ENCODE measurements around the gene APH1B. TPM values are rescaled to one million over a fixed set of nuclear protein-coding genes. Genes with fewer than 3 reads are reported as not detected.

The APH1B gene
- total RNA-seq, 1 donor: 17.7 TPM

- H3K27ac ChIP-seq (ENCODE audit: low read depth, low read length): no peak overlapping the region
- H3K4me1 ChIP-seq (ENCODE audit: insufficient read depth, low read length): no peaks in the 10 kb centered on the region
- TF ChIP-seq, protein P1, sequence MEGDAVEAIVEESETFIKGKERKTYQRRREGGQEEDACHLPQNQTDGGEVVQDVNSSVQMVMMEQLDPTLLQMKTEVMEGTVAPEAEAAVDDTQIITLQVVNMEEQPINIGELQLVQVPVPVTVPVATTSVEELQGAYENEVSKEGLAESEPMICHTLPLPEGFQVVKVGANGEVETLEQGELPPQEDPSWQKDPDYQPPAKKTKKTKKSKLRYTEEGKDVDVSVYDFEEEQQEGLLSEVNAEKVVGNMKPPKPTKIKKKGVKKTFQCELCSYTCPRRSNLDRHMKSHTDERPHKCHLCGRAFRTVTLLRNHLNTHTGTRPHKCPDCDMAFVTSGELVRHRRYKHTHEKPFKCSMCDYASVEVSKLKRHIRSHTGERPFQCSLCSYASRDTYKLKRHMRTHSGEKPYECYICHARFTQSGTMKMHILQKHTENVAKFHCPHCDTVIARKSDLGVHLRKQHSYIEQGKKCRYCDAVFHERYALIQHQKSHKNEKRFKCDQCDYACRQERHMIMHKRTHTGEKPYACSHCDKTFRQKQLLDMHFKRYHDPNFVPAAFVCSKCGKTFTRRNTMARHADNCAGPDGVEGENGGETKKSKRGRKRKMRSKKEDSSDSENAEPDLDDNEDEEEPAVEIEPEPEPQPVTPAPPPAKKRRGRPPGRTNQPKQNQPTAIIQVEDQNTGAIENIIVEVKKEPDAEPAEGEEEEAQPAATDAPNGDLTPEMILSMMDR (IDR thresholded peaks at IDR 0.05; ENCODE audit: extremely low read depth, low read depth, low read length): no peak
- peaks cover 47% of the 10 kb centered on the region for H3K36me3 ChIP-seq (ENCODE audit: insufficient read depth, low read length)
- no peak overlapping the region for H2AFZ ChIP-seq (ENCODE audit: low read length)
- H3K4me3 ChIP-seq (ENCODE audit: insufficient read depth, low read length): no peak overlapping the region
- no peaks in the 10 kb centered on the region for H3K79me2 ChIP-seq (ENCODE audit: insufficient read depth, low read length)
- no peak for DNase-seq (ENCODE audit: insufficient read length, low spot score, missing footprints)
- H3K9me3 ChIP-seq (ENCODE audit: low read depth, low read length): no peaks in the 10 kb centered on the region
- H3K27me3 ChIP-seq (ENCODE audit: insufficient read depth, low read length): no peaks in the 10 kb centered on the region
- H4K20me1 ChIP-seq (ENCODE audit: insufficient read depth, low read length): no peaks in the 10 kb centered on the region
- no peak overlapping the region for H3K4me2 ChIP-seq (ENCODE audit: insufficient read depth, low read length)
These were observed 22.7 kb downstream of the APH1B start for GRCh38 chr15:63299943-63300575.

DNA sequence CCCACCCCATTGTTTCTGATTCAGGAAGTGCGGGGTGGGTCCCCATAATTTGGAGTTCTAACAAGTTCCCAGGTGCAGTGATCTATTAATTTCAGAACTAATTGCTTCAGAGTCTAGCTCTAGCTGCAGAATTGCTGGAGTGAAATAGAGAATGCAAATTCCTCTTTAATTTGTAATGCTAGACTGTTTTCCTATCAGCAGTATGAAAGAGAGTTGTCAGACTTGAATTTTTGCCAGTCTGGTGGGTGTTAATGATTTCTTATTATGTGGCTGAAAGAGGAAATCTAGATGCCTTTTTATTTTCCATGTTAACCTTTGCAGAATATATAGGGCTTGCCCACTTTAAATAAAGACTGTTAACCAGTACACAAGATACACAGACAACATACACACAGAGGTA lies 23.7 kb downstream of the APH1B start:
- Histone ChIP-seq H3K27me3 (ENCODE audit: insufficient read depth, low read length) (no peaks in the 10 kb centered on the region), H3K4me3 (ENCODE audit: insufficient read depth, low read length) (no peak overlapping the region), H3K4me2 (ENCODE audit: insufficient read depth, low read length) (no peak overlapping the region), H3K4me1 (ENCODE audit: insufficient read depth, low read length) (no peaks in the 10 kb centered on the region), H3K9me3 (ENCODE audit: low read depth, low read length) (no peaks in the 10 kb centered on the region), H3K79me2 (ENCODE audit: insufficient read depth, low read length) (no peaks in the 10 kb centered on the region), H2AFZ (ENCODE audit: low read length) (no peak overlapping the region), H3K27ac (ENCODE audit: low read depth, low read length) (no peak overlapping the region), H4K20me1 (ENCODE audit: insufficient read depth, low read length) (no peaks in the 10 kb centered on the region), H3K36me3 (ENCODE audit: insufficient read depth, low read length) (peaks cover 54% of the 10 kb centered on the region)
- DNase-seq (ENCODE audit: insufficient read length, low spot score, missing footprints): no peak
- TF ChIP-seq, protein P1 (IDR thresholded peaks at IDR 0.05; ENCODE audit: extremely low read depth, low read depth, low read length): no peak

GRCh38 chr15:63305260-63305659 lies 27.9 kb downstream of the APH1B start:
- no peak overlapping the region for H3K27ac ChIP-seq (ENCODE audit: low read depth, low read length)
- peaks cover 46% of the 10 kb centered on the region for H3K36me3 ChIP-seq (ENCODE audit: insufficient read depth, low read length)
- TF ChIP-seq, protein P1 (IDR thresholded peaks at IDR 0.05; ENCODE audit: extremely low read depth, low read depth, low read length): no peak
- H3K4me1 ChIP-seq (ENCODE audit: insufficient read depth, low read length): no peaks in the 10 kb centered on the region
- no peak overlapping the region for H3K4me3 ChIP-seq (ENCODE audit: insufficient read depth, low read length)
- no peaks in the 10 kb centered on the region for H3K79me2 ChIP-seq (ENCODE audit: insufficient read depth, low read length)
- H4K20me1 ChIP-seq (ENCODE audit: insufficient read depth, low read length): no peaks in the 10 kb centered on the region
- no peak overlapping the region for H2AFZ ChIP-seq (ENCODE audit: low read length)
- no peaks in the 10 kb centered on the region for H3K27me3 ChIP-seq (ENCODE audit: insufficient read depth, low read length)
- H3K9me3 ChIP-seq (ENCODE audit: low read depth, low read length): no peaks in the 10 kb centered on the region
- H3K4me2 ChIP-seq (ENCODE audit: insufficient read depth, low read length): no peak overlapping the region
- DNase-seq (ENCODE audit: insufficient read length, low spot score, missing footprints): no peak

GRCh38 chr15:63306492-63307073 lies 29.2 kb downstream of the APH1B start:
- Histone ChIP-seq H3K79me2 (ENCODE audit: insufficient read depth, low read length) (no peaks in the 10 kb centered on the region), H3K9me3 (ENCODE audit: low read depth, low read length) (no peaks in the 10 kb centered on the region), H3K4me1 (ENCODE audit: insufficient read depth, low read length) (no peaks in the 10 kb centered on the region), H2AFZ (ENCODE audit: low read length) (no peak overlapping the region), H3K4me2 (ENCODE audit: insufficient read depth, low read length) (no peak overlapping the region), H3K27ac (ENCODE audit: low read depth, low read length) (no peak overlapping the region), H3K27me3 (ENCODE audit: insufficient read depth, low read length) (no peaks in the 10 kb centered on the region), H3K4me3 (ENCODE audit: insufficient read depth, low read length) (no peak overlapping the region), H4K20me1 (ENCODE audit: insufficient read depth, low read length) (no peaks in the 10 kb centered on the region), H3K36me3 (ENCODE audit: insufficient read depth, low read length) (peaks cover 38% of the 10 kb centered on the region)
- no peak for DNase-seq (ENCODE audit: insufficient read length, low spot score, missing footprints)
- TF ChIP-seq, protein P1 (IDR thresholded peaks at IDR 0.05; ENCODE audit: extremely low read depth, low read depth, low read length): no peak
